Measurements from ENCODE around the gene ADAMTSL3.
"Not testable (repeated sequence)": the region's sequence is repeated elsewhere in the genome, so short reads cannot be mapped to it uniquely, and the experiment has no call there.

The ADAMTSL3 gene

GRCh38 chr15:84080778-84081084 is 426.8 kb downstream of the ADAMTSL3 start:
- DNase-seq, H3K36me3 Mint-ChIP-seq, CTCF ChIA-PET, H3K9me3 Mint-ChIP-seq, H3K27ac Mint-ChIP-seq: not testable (repeated sequence)
- Mint-ChIP-seq H3K4me1 (peaks cover 17% of the 10 kb centered on the region), H3K4me3 (peak overlapping the region; percentile 74), H3K27me3 (peaks cover 39% of the 10 kb centered on the region)

- Mint-ChIP-seq H3K4me1 (peaks cover 17% of the 10 kb centered on the region), H3K9me3 (no peaks in the 10 kb centered on the region), H3K4me3 (no peak overlapping the region), H3K27ac (no peak overlapping the region), H3K27me3 (peaks cover 35% of the 10 kb centered on the region), H3K36me3 (no peaks in the 10 kb centered on the region)
- DNase-seq = no peak
- CTCF ChIA-PET = no interaction called here
Observed at GRCh38 chr15:84081391-84082168, 427.7 kb downstream of the ADAMTSL3 start.

GRCh38 chr15:84082739-84083138 is 428.8 kb downstream of the ADAMTSL3 start:
- Mint-ChIP-seq H3K27ac (no peak overlapping the region), H3K9me3 (no peaks in the 10 kb centered on the region), H3K36me3 (no peaks in the 10 kb centered on the region), H3K27me3 (peaks cover 32% of the 10 kb centered on the region), H3K4me3 (no peak overlapping the region), H3K4me1 (peaks cover 17% of the 10 kb centered on the region)
- no peak for DNase-seq
- CTCF ChIA-PET = no interaction called here

- H3K4me1 Mint-ChIP-seq, H3K27me3 Mint-ChIP-seq, H3K27ac Mint-ChIP-seq, DNase-seq, H3K36me3 Mint-ChIP-seq, H3K9me3 Mint-ChIP-seq, CTCF ChIA-PET, H3K4me3 Mint-ChIP-seq: not testable (repeated sequence)
Observed at GRCh38 chr15:84086071-84086470, 432.1 kb downstream of the ADAMTSL3 start.
